Measurements from ENCODE around the gene RXRA.

DNA sequence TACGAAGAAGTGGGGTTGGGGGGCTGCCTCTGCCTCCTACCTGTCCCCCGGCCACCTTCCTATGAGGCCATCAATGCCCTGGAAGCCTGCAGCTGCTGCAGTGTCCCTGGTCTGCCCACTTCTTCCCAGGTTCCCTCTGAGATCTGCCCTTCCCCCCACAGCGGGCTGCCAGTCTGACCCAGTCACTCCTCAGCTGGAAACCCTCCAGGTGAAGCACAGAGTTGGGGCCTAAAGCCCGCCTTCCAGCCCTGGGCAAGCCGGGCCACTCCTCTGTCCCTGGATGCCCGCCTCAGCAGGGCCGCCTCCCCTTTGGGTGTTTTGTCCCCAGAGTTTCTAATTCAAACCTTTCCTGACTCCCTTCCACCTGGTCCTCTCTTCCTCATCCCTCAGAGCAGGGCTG lies 137.0 kb downstream of the RXRA start:
- TF ChIP-seq POLR2A (IDR thresholded peaks at IDR 0.05) (no peak), CTCF (IDR thresholded peaks at IDR 0.05) (no peak)
